ENCODE data around the gene TECR.

- TF ChIP-seq POLR2A (IDR thresholded peaks at IDR 0.05; ENCODE audit: low read length) (no peak), GATA1 (IDR thresholded peaks at IDR 0.05; ENCODE audit: low read depth, low read length) (no peak)
Observed at GRCh38 chr19:14565765-14566711, 36.6 kb downstream of the TECR start.

Measured in erythroblast (primary cell).